Measurements from ENCODE around the gene S100A2.

DNA sequence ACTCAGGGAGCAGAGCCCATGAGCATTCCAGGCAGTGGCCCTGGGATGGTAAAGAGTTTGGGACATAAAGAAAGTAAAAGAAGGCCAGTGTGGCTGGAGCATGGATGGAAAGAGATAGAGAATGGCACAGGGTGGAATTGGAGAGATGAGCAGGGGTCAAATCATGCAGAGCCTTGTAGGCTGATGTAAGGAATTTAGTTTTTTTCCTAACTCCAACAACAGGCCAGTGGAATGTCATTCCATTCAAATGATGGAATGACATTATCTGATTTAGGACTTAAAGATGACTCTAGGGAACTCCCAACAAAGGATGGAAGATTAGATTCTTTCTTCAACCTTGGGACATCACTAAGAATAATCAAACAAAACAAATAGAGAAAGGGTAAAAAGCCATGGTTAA is 12.8 kb upstream of the S100A2 start:
- TF ChIP-seq POLR2A (IDR thresholded peaks at IDR 0.05) (no peak), POLR2AphosphoS5 (IDR thresholded peaks at IDR 0.05) (no peak)
- TF ChIP-seq, protein P1, sequence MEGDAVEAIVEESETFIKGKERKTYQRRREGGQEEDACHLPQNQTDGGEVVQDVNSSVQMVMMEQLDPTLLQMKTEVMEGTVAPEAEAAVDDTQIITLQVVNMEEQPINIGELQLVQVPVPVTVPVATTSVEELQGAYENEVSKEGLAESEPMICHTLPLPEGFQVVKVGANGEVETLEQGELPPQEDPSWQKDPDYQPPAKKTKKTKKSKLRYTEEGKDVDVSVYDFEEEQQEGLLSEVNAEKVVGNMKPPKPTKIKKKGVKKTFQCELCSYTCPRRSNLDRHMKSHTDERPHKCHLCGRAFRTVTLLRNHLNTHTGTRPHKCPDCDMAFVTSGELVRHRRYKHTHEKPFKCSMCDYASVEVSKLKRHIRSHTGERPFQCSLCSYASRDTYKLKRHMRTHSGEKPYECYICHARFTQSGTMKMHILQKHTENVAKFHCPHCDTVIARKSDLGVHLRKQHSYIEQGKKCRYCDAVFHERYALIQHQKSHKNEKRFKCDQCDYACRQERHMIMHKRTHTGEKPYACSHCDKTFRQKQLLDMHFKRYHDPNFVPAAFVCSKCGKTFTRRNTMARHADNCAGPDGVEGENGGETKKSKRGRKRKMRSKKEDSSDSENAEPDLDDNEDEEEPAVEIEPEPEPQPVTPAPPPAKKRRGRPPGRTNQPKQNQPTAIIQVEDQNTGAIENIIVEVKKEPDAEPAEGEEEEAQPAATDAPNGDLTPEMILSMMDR (IDR thresholded peaks at IDR 0.05), result no peak
